NCI-H187 (cell line): ENCODE data around the gene GARNL3.

Source experiments
- DNase-seq, 2 experiments: peaks; one replicate each; lab custom pipeline; 2025; lab: John Stamatoyannopoulos, UW

GARNL3 gene

GRCh38 chr9:127384901-127385300 is 120.3 kb downstream of the GARNL3 start:
- no peak for DNase-seq

- no peak for DNase-seq
Observed at GRCh38 chr9:127386249-127386648, 121.7 kb downstream of the GARNL3 start.

- no peak for DNase-seq
Observed at GRCh38 chr9:127386981-127387380, 122.4 kb downstream of the GARNL3 start.

- no peak for DNase-seq
Observed at GRCh38 chr9:127388037-127388855, 123.7 kb downstream of the GARNL3 start.

- DNase-seq, result no peak
Observed at GRCh38 chr9:127388856-127389238, 124.3 kb downstream of the GARNL3 start.

GRCh38 chr9:127389381-127390247 is 125.0 kb downstream of the GARNL3 start:
- no peak for DNase-seq

- DNase-seq, result no peak
Observed at GRCh38 chr9:127390248-127390545, 125.6 kb downstream of the GARNL3 start.

- DNase-seq, result no peak
Observed at GRCh38 chr9:127390563-127390962, 126.0 kb downstream of the GARNL3 start.

GRCh38 chr9:127392166-127392565 is 127.6 kb downstream of the GARNL3 start:
- no peak for DNase-seq

GRCh38 chr9:127392976-127393375 is 128.4 kb downstream of the GARNL3 start:
- DNase-seq, result no peak

- DNase-seq, result no peak
Observed at GRCh38 chr9:127393645-127394044, 129.1 kb downstream of the GARNL3 start.

- no peak for DNase-seq
Observed at GRCh38 chr9:127395497-127396252, 131.1 kb downstream of the GARNL3 start.

GRCh38 chr9:127396253-127396807 is 131.8 kb downstream of the GARNL3 start:
- DNase-seq, result no peak

- DNase-seq, result peak; percentile 93 to 98
Observed at GRCh38 chr9:127396808-127397645, 132.5 kb downstream of the GARNL3 start, which contains the start of gene SLC2A8. TSS of gene SLC2A8 (plus strand) at chr9:127397169. CDS start at chr9:127397231, 62 bp downstream.

GRCh38 chr9:127397646-127398274 is 133.2 kb downstream of the GARNL3 start:
- DNase-seq, result no peak

- no peak for DNase-seq
Observed at GRCh38 chr9:127398275-127398647, 133.7 kb downstream of the GARNL3 start.

- DNase-seq, result no peak
Observed at GRCh38 chr9:127398715-127399400, 134.3 kb downstream of the GARNL3 start.

- DNase-seq, result no peak
Observed at GRCh38 chr9:127399736-127400269, 135.2 kb downstream of the GARNL3 start.

GRCh38 chr9:127402401-127403090 is 138.0 kb downstream of the GARNL3 start:
- DNase-seq, result no peak
